ENCODE measurements around the gene KRT79.
"Not testable (repeated sequence)": the region's sequence is repeated elsewhere in the genome, so short reads cannot be mapped to it uniquely, and the experiment has no call there.

The KRT79 gene

DNA sequence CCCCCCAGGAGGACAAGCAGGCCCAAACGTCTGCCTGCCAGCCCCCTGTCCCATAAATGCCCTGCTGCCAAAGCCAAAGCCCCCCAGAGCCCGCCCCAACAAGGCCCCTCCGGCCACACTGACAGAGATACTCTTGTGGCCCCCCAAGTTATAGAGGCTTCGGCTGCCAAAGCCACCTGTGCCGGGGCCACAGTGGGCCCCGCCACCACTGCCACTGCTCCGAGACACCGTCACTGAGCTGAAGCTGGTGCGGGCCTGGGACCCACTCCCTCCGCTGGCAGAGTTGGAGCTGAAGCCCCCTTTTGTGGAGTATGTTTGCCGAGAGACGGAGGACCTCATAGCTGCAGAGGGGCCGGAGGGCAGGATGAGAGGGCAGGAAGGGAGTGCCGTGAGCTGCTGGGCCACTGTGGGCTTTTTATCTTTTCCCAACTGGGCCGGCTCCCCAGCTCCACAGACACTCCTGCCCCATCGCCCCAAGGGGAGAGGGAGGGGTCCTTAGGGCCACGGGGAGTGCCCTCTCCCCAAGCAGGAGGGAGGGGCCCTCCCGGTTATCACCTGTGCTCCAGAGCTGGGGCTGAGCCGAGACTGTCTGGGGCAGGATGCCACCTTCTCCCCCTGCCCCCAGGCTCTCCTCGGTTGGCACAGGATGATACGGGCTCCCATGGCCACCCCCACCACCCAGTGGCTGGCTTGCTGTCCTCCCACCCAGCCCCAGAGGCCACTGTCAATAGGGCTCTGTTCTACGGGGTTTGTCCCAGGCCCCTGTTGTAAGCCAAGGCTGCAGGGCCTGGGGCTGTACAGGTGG, at the start of gene KRT79:
KRT79 (minus strand) TSS at position 390 of the 805 bp plus-strand sequence; CDS start at position 339, 51 bp downstream.
- DNase-seq (ENCODE audit: extremely low spot score, insufficient read length, low read depth) (no peak), FAIRE-seq (no peak)

DNA sequence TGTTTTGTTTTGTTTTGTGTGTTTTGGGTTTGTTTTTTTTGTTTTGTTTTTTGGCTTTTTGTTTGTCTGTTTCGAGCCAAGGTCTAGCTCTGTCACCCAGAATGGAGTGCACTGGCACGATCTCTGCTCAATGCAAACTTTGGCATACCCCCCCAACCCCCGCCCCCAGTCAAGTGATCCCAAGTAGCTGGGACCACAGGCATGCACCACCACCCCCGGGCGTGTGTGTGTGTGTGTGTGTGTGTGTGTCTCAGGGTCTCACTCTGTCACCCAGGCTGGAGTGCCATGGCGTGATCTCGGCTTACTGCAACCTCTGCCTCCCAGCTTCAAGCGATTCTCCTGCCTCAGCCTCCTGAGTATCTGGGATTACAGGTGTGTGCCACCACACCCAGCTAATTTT, 46.4 kb upstream of the KRT79 start:
- DNase-seq (ENCODE audit: extremely low spot score, insufficient read length, low read depth); FAIRE-seq: not testable (repeated sequence)

- FAIRE-seq (peak; percentile 45), DNase-seq (ENCODE audit: extremely low spot score, insufficient read length, low read depth) (peak; percentile 28)
Measured at GRCh38 chr12:52879394-52880351, 45.6 kb upstream of the KRT79 start.

GRCh38 chr12:52878507-52879393, 44.6 kb upstream of the KRT79 start:
- FAIRE-seq = no peak

GRCh38 chr12:52877242-52877641, 43.1 kb upstream of the KRT79 start:
- FAIRE-seq = no peak
- no peak for DNase-seq (ENCODE audit: extremely low spot score, insufficient read length, low read depth)

More at GRCh38 chr12:52878507-52879393, 44.6 kb upstream of the KRT79 start:
- no peak for DNase-seq (ENCODE audit: extremely low spot score, insufficient read length, low read depth)

DNA sequence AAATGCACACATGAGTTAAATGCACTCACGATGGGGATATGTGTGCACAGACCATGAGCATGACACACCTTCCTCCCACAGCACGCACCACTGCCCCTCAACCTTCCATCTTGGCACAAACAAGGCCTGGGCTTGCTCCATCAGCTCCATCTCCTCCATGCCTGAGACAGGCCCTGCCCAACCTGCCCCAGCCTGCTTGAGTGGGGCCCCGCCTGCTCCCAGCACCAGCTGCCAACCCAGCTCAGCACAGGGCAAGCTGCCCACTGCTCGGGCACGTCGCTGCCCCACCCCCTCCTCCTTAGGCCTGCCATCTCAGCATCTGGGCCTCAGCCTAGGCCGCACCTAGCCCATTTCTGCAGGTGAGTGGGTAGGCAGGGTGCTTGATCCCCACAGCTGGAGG, 42.3 kb upstream of the KRT79 start:
- DNase-seq (ENCODE audit: extremely low spot score, insufficient read length, low read depth) (no peak), FAIRE-seq (no peak)

DNA sequence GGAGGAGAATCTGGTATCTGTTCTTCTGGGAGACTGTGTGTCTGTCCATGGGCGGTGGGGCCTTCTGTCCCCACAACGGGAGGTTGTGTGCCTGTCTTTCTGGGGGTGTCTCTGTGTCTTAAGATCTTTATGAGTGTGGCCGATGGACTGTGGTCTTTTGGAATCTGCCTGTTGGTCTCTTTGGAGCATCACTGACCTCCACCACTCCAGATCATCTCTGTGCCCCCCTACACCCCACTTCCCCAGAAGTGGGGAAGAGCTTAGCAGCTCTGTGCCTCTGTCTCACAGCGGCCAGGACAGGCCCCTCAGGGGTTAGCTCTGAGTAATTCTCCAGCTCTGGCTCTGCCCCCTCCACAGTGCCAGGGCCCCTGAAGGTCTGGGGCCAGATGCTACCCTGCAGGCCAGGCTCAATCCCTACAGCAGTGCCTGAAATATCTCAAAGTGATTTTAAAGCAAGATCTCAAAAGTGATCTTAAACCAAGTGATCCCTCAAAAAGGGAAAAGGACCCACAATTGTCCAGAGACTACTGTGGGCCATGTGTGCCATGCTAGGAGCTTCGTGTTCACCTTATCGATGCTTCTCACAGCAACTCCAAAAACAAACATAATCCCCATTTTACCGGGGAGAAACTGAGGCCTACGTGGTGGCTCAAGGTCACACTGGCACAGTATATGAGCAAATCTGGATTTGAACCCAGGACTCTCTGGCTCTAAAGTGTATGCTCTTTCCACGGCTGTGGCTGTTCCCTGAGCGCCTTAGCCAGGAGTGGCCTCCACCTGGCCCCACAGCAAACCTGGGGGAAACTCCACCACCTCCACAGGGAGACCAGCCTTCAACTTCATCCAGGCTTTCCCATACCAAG, 40.7 kb upstream of the KRT79 start:
- FAIRE-seq (no peak), DNase-seq (ENCODE audit: extremely low spot score, insufficient read length, low read depth) (no peak)

DNA sequence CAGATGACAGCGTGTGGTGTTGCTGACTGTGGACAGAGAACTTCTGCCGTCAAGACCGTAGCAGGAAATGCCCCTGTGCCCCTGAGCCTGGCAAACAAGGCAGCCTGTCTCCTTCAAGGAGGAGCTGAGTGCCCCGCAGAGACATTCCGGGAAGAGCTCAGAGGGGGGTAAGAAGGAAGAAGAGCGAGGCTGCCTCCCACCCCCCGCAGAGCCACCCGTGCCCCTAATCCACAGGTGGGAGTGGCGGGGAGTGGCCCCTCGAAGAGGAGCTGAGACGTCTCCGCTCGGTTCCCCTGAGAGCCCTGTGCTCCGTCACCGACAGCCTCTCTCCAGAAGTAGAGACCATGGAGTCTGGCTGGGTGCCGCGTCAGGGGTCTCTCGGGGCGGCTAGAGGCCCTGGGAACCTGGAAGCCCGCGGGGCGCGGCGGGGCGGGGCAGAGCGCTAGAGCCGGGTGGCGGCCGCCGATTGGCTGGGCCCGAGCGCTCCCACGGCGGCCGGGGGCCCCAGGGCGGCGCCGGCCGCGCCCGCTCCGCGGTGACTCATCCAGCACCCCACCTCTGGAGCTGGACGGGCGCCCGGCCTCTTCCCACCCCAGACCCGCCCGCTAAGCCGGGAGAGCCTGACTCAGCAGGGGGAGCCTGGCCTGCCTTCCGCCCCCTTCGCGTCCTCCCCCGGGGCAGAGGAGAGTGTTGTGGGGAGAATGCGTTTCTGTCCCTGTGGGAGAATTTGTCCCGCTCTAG, 39.9 kb upstream of the KRT79 start:
- DNase-seq (ENCODE audit: extremely low spot score, insufficient read length, low read depth) (no peak), FAIRE-seq (no peak)

DNA sequence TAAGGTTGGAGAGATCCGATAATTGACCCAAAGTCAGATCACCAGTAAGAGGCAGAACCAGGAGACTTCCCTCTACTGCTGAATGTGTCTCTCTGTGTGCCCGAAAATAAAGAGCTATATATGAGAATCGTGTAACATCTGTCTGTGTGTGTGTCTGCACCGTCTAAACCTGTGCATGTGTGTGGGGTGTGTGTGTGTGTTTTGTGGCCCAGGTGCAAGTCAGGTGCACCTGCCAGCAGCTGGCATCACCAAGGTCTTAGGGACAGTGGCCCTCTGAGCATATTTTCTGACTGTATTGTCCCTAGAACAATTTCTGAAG, 39.4 kb upstream of the KRT79 start:
- FAIRE-seq (no peak), DNase-seq (ENCODE audit: extremely low spot score, insufficient read length, low read depth) (no peak)

GRCh38 chr12:52872644-52873389, 38.7 kb upstream of the KRT79 start:
- FAIRE-seq = no peak

DNA sequence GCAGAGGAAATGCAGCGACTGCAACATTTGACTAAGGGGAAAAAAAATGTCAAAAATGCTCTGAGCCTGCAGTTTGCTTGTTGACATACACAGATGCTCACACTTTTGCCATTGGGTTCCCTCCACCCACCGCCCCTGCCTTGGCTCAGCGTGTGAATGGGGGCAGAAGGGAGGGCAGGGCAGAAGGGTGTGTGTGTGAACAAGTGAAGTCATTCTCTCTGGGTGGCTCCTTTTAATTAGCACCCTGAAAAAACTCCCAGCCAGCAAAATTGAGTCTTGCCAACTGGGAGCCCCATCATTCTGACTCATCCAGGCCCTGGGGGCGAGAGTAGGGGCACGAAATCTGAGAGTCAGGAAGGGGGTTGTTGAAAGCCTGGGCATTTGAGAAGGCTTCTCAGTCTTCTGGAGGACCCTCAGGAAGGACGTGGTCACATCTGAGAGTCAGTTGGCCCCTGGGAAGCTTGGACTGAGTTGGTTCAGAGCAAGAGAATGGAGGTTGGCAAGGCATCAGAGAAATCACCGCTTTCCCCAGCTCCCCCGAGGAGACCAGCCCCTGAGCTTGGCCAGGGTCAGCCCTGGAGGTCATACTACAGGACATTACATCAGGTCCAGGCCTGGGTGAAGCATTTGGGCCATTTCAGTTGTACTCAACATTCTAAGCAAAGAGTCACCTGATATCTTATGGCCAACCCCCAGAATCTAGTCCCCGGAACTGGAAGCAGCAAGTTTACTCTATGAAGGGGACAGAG, 37.4 kb upstream of the KRT79 start:
- FAIRE-seq = no peak
- no peak for DNase-seq (ENCODE audit: extremely low spot score, insufficient read length, low read depth)

More at GRCh38 chr12:52872644-52873389, 38.7 kb upstream of the KRT79 start:
- no peak for DNase-seq (ENCODE audit: extremely low spot score, insufficient read length, low read depth)

- peak; percentile 43 for DNase-seq (ENCODE audit: extremely low spot score, insufficient read length, low read depth)
Measured at GRCh38 chr12:52870361-52871290, 36.5 kb upstream of the KRT79 start.

DNA sequence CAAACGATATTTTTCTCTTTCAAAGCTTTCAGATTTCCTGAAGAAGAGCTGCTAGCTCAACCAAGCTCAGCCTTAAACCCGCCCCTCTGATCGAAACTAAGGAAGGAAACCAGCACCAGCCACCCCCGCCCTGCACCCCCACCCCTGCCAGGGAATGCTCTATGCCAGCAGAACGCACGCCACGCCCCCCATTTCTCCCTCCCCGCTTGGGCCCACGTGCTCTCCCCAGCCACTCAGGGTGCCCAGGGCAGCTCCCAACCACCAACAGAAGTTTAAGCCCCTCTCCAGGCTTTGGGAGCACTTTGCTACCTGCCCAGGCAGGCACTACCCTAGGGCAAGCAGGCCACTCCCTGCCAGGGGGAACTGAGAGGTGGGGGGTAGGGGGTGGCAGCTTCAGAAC, 33.5 kb upstream of the KRT79 start:
- DNase-seq (ENCODE audit: extremely low spot score, insufficient read length, low read depth) (no peak), FAIRE-seq (no peak)

More at GRCh38 chr12:52870361-52871290, 36.5 kb upstream of the KRT79 start:
- peak; percentile 60 for FAIRE-seq

GRCh38 chr12:52867152-52867551, 33.0 kb upstream of the KRT79 start:
- FAIRE-seq (no peak), DNase-seq (ENCODE audit: extremely low spot score, insufficient read length, low read depth) (no peak)

DNA sequence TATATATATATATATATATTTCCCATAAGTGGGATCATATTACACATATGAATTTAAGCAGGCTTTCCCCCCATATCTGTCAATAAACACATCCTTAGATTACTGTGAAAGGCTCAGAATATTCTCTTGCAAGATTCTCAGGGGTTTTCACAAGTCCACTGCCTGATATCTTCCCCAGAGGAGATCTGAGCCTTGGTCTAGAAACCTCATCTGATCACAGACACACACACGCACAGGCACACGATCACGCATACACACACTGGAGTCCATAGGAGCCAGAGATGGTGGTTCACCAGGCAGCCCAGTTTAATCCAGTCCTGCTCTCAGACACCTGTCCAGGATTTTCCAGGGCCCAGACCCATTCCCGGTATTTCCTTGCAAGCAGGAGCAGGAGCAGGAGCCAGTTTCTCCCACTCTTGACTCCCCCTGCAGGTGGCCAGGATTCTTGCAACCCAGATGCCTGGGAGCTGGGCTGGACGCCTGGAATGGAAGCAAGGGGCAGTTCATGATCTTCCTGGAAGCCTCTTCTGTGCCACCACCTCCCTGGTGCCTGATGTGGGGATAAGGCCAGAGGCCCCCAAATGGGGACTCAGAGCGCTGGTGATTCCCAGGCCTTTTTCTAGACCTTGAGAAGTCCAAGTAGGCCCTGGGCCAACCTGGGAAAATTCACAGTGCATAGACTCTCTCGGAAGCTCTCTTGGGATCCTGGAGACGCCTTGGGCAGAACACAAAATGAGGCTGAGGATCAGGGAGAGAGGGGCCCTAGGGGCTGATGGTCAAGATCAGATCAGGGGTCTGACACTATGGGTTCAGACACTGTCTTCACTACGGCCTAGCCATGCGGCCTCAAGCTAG, 31.2 kb upstream of the KRT79 start:
- no peak for DNase-seq (ENCODE audit: extremely low spot score, insufficient read length, low read depth)
- peak; percentile 47 for FAIRE-seq

All from GM18507 (cell line).